Measurements from ENCODE around the gene ADD1.

DNA sequence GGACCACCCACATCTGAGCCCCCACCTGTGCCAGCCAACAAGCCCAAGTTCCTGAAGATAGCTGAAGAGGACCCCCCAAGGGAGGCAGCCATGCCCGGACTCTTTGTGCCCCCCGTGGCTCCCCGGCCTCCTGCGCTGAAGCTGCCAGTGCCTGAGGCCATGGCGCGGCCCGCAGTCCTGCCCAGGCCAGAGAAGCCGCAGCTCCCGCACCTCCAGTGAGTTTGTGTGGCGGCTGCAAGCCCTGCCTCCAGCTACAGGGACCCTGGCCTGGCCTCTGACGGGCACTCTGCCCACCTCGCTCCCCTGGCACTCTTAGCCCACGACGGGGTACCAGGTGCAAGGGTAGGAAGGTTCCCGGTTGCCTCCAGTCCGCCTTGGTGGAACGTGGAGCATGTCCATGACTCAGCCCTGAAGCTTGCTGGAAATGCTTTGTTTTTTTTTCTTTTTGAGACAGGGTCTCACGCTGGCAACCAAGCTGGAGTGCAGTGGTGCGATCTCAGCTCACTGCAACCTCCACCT is 13.7 kb upstream of the ADD1 start:
- no peak for TF ChIP-seq EZH2 (IDR thresholded peaks at IDR 0.05; ENCODE audit: insufficient read depth, poor library complexity, severe bottlenecking)
- no peak for TF ChIP-seq EZH2phosphoT487 (IDR thresholded peaks at IDR 0.05; ENCODE audit: insufficient read depth, low read depth)

Data from GM23248 (cell line).